Measurements from ENCODE around the gene MYOCOS.

- TF ChIP-seq POLR2AphosphoS5 (IDR thresholded peaks at IDR 0.05; ENCODE audit: low read depth, low read length), result no peak
- TF ChIP-seq, protein P1, sequence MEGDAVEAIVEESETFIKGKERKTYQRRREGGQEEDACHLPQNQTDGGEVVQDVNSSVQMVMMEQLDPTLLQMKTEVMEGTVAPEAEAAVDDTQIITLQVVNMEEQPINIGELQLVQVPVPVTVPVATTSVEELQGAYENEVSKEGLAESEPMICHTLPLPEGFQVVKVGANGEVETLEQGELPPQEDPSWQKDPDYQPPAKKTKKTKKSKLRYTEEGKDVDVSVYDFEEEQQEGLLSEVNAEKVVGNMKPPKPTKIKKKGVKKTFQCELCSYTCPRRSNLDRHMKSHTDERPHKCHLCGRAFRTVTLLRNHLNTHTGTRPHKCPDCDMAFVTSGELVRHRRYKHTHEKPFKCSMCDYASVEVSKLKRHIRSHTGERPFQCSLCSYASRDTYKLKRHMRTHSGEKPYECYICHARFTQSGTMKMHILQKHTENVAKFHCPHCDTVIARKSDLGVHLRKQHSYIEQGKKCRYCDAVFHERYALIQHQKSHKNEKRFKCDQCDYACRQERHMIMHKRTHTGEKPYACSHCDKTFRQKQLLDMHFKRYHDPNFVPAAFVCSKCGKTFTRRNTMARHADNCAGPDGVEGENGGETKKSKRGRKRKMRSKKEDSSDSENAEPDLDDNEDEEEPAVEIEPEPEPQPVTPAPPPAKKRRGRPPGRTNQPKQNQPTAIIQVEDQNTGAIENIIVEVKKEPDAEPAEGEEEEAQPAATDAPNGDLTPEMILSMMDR (IDR thresholded peaks at IDR 0.05), result no peak
- TF ChIP-seq REST (IDR thresholded peaks at IDR 0.05; ENCODE audit: insufficient read depth in 1 of 2, low read depth in 2 of 2, low read length in 1 of 2), result no peak
Observed at GRCh38 chr1:171597203-171597602, 24.8 kb upstream of the MYOCOS start.

Data from Panc1 (cell line).